Subcutaneous adipose tissue (tissue), 4 donors: ENCODE results near the gene GPR84. TPM values are rescaled to one million over a fixed set of nuclear protein-coding genes. Genes with fewer than 3 reads are reported as not detected.

ENCODE experiments used
- CTCF ChIP-seq: fragments of 450-650 bp; IDR thresholded peaks from one replicate; pipeline ENCODE4 v1.5.1; 2016; ENCODE audit warnings: low read depth, mild to moderate bottlenecking, control low read depth, antibody characterized with exemption, moderate library complexity
- total RNA-seq, 4 donors: library from RNA; depleted of rRNA; stranded (reverse); fragments of >200 nt; gene quantifications; one replicate each; pipeline ENCODE4 v1.1.0, GENCODE V29; 2016

GPR84 gene
- total RNA-seq, 4 donors from 2014 or later: 0.44 to 1.1 (median 0.51) TPM; not detected in 1

- TF ChIP-seq CTCF: no peak
Measured at GRCh38 chr12:54395545-54395944, 31.3 kb upstream of the GPR84 start.

GRCh38 chr12:54394986-54395385 lies 30.7 kb upstream of the GPR84 start:
- no peak for TF ChIP-seq CTCF

GRCh38 chr12:54394281-54394719 lies 30.0 kb upstream of the GPR84 start:
- TF ChIP-seq CTCF: no peak

GRCh38 chr12:54393743-54394142 lies 29.5 kb upstream of the GPR84 start:
- TF ChIP-seq CTCF: no peak

- no peak for TF ChIP-seq CTCF
Measured at GRCh38 chr12:54393207-54393609, 28.9 kb upstream of the GPR84 start.

GRCh38 chr12:54392485-54393206 lies 28.4 kb upstream of the GPR84 start:
- no peak for TF ChIP-seq CTCF

- TF ChIP-seq CTCF: no peak
Measured at GRCh38 chr12:54390668-54391551, 26.6 kb upstream of the GPR84 start.
